GM12873 (cell line): ENCODE measurements around the gene OSMR.

Experiments used
- TF ChIP-seq, protein P1 (sequence below): IDR thresholded peaks from 2 replicates; pipeline ENCODE4 v1.5.1; 2012; ENCODE audit warnings: low read depth, mild to moderate bottlenecking, moderate library complexity, low read length, control low read depth; ENCODE audit not compliant: insufficient read depth; ENCODE audit errors: missing control alignments

The OSMR gene

DNA sequence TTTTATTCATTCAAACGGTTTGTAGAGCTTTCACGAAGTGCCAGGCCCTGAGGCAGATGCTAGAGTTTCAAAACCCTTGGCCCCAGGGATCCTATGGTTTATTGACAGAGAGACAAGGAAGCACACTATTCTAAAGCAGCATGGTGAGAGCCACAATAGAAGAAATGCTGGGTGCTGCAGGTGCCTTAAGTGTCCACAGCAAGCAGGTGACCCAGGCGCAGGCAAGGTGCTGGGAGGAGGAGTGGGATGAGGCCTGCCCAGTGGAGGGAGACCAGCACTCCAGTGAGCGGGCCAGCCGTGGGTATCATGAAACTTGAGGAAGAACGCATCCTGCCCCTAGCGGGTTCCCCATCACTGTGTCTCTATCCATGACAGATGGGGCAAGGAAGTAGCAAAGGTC, 71.0 kb downstream of the OSMR start:
- TF ChIP-seq, protein P1, sequence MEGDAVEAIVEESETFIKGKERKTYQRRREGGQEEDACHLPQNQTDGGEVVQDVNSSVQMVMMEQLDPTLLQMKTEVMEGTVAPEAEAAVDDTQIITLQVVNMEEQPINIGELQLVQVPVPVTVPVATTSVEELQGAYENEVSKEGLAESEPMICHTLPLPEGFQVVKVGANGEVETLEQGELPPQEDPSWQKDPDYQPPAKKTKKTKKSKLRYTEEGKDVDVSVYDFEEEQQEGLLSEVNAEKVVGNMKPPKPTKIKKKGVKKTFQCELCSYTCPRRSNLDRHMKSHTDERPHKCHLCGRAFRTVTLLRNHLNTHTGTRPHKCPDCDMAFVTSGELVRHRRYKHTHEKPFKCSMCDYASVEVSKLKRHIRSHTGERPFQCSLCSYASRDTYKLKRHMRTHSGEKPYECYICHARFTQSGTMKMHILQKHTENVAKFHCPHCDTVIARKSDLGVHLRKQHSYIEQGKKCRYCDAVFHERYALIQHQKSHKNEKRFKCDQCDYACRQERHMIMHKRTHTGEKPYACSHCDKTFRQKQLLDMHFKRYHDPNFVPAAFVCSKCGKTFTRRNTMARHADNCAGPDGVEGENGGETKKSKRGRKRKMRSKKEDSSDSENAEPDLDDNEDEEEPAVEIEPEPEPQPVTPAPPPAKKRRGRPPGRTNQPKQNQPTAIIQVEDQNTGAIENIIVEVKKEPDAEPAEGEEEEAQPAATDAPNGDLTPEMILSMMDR = no peak

DNA sequence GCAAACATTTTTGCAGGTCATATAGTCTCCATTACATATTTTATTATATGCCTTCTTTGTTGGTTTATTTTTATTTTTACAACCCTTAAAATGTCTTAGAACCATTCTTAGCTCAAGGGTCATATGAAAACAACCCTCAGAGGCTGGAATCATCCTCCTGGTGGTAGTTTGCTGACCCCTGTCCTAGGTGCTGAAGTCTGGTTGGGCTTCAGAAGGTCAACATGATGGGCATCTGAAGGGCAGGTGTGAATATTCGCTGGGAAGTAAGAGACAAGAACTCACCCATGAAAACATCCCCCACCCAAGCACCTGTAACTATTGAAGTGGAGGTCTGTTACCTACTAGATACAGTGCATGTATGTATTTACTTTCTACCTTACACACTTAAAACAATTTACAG, 75.4 kb downstream of the OSMR start:
- TF ChIP-seq, protein P1 = no peak

DNA sequence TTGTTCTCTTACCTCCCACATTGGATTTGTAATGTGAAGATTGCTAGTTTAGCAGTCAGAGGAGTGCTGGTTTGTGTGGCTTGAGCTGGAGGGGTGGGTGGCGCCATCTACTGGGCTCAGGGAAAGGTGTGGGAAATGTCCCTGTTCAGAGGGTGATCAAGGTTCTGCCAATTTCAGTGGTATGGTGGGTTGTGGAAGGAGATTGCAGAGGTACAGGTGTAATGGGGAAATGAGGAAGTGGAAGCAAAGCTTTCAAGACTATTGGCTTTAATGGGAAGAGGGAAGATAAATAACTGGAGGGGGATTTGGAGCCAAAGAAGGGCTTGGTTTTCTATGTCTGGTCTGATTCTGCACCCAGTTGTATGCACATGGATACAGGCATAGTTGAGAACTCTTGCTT, 76.4 kb downstream of the OSMR start:
- TF ChIP-seq, protein P1 = peak; percentile 91

DNA sequence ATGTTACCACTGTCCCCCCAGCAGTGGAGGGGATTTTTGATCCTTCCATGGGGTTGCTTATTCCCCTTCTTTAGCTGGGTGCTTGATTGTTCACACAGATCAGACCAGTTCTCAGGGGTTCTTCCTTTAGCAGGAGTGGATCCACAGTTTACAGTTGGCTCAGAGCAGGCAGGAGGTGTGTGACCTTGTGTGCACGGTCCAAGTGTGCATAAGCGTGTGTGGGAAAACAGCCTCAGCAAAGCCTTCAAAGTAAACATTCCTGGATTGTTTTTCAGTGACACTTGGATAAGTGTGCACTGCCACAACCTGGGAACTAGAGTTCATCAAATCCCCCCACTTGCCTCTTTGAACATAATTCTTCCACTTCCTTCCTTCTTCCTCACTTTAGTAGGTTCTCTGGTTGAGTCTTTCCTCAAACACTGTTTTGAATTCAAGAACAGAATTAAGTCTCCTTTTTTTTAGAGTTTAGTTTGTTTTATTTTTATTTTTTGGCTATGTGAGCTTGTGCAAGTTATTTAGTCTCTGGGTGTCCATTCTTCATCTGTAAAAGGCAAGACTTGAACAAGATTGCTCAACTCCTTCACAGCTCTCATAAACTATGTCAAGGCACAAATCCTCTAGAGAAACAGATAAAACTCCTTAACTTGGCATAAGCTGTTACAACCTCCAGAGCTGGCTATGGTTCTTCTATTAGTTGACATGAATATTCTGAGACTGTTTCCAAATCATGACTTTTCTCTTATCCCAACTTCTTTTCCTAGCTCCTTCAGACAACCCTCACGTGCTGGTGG, 78.0 kb downstream of the OSMR start:
- TF ChIP-seq, protein P1 = no peak

DNA sequence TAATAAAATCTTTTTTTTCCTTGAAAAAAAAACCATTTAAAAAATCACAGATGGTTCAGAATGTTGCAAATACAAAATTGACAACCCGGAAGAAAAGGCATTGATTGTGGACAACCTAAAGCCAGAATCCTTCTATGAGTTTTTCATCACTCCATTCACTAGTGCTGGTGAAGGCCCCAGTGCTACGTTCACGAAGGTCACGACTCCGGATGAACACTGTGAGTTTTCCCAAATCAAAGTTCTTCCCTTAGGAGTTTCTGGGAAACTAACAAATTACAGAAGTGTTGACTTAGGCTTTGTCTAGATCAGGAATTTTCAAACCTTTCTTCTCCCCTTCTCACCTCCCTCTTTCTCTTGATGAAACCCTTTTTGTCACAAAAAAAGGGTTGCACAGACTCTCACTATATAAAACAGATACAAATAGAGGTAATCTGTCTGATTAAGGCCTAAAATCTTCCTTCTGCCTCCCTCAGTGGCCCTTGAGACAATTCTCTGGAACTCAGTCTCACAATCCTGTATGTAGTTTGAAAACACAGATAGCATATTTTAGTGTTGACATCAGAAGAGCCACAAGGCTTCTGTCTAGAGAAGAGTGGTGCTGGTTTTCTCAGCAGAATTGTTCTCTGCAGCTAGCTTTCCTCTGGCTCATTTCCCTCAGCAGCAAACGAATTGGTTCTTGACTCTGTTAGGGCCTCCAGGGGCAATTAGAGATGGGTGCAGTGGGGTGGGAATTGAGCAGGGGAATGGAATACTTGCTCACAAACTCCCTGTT, 79.5 kb downstream of the OSMR start:
- TF ChIP-seq, protein P1 = no peak

DNA sequence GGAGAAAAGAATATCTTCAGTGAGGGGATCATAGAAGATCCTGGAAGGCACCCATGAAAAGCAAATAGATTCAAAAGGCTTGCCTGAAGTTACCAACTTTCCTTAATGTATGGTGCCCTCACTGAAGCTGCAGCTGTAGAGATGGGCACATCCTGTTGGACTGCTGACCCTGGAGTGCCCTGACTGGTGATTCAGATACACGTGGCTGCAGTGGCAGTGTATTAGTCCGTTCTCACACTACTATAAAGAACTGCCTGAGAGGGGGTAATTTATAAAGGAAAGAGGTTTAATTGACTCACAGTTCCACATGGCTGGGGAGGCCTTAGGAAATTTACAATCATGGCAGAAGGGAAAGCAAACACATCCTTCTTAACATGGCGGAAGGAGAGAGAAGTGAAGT, 80.3 kb downstream of the OSMR start:
- TF ChIP-seq, protein P1 = no peak

DNA sequence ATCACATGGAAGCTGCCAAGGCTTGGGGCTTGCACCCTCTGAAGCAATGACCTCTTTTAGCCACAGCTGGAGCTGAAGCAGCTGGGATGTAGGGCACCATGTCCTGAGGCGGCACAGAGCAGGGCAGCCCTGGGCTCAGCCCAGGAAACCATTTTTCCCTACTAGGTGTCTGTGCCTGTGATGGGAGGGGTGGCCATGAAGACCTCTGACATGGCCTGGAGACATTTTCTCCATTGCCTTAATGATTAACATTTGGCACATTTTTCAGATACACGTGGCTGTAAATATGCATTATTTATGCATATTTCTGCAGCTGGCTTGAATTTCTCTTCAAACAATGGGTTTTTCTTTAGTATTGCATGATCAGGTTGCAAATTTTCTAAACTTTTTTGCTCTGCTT, 81.7 kb downstream of the OSMR start:
- TF ChIP-seq, protein P1 = no peak
